Activated CD8-positive, alpha-beta memory T cell treated with anti-CD3 and anti-CD28 coated beads for 1 hour (primary cell): ENCODE results near the gene C1orf232.

Experiments
- DNase-seq, 2 donors: peaks; one replicate each; pipeline ENCODE4 v3.0.0-alpha.2; 2020; ENCODE audit warnings: low read depth in 1 of 2; ENCODE audit errors: extremely low read depth in 1 of 2

C1orf232 gene

DNA sequence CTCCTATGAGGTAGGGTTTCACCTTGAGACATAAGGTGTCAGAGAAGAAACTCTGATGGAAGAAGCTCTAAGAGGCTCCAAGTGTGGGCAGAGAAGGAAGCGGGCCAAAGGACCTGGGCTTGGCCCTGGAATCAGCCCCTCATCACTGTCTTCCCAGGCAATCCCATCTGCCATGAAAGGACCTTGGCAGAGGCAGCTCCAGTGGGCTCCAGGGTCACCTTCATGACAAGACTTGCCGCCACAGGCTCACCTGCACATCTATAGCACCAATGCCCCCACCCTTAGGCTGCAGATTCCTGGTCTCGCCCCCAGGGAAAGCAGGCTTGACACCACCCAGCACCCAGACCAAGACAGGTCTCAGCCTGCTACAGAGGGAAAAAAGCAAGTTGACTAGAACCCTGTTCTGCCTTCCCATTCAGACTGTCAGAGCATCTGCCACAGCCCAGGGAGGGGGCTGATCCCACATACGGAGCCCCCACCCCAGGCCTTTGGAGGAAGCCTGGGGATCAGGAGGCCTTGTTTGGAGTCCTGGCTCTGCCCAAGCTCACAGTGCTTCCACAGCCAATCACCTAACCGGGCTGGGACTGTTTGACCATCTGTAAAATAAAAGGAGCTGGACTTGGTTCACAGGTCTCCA, 10.4 kb downstream of the C1orf232 start:
- DNase-seq = no peak

DNA sequence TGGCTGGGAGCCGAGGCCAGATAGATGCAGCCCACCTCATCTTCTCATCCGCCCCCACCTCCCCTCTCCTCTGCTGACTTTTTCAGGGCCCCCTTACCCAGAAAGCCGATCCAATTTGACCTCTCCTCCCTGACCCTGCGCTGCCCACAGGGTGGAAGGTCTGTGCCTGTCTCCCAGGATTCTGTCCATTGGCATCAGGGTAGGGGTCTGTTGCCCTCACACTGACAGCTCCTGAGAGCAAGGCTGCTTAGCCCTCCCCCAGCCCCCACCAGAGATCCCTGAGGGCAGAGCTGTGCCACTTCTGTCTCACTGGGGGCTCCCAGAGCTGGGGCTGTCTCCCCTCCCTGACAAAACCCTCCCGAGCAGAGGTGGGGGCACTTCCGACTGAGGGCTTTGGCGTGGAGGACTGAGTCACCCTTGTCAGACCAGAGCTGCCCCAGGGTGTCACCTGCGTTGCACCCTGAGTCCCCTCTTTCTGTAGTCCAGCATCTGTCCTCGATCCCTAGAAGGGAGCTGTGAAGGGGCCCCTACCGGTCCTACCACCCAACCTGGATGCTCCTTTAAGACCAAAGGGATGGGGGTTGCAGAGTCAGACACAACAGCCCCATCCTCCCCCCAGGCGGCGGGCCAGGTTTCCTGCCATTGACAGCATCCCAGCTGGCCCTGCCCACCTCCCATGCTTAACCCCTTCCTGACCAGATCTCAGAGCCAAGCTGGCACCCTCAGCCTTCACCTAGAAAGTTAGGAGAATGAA, 12.3 kb downstream of the C1orf232 start:
- no peak for DNase-seq

DNA sequence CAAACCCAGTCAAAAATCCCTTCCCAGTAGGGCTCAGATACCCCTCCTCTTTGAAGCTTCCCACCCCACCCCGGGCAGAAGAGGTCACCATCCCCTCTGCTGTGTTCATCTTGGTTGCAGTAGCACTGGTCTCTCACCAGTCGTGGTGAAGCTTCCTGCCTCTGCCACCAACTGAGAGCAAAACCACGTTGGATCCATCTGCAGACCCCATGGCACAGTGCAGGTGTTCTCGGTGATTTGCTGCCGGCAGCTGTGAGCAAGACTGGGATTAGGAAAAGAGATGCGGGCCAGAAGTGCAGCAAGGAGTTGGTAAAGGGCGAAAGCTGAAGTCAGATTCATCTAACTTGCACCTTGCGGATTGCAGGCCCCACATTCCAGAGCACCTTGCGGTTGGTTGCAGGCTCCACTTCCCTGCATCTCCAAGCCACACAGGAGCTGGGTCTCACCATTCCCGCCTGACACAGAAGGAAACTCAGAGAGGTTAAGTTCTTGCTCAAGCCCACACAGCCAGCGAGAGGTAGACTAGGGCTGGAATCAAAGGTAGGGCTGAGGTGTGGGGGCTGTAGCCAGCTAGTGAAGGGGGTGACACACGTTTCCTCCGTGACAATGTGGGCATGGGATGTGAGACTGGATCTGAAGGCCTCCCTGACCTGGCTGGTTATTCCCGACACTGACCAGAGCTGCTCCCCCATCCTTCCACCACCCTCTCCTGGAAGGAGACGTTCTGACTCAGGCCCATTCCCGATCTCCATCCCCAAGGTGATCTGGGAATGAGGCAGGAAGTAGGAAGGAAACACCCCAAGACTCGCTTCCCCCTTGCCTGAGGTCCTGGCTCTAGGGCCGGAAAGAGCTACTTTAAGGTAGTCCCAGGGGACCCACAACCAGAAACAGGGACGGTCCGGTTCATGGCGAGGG, 13.1 kb downstream of the C1orf232 start:
- DNase-seq = no peak

DNA sequence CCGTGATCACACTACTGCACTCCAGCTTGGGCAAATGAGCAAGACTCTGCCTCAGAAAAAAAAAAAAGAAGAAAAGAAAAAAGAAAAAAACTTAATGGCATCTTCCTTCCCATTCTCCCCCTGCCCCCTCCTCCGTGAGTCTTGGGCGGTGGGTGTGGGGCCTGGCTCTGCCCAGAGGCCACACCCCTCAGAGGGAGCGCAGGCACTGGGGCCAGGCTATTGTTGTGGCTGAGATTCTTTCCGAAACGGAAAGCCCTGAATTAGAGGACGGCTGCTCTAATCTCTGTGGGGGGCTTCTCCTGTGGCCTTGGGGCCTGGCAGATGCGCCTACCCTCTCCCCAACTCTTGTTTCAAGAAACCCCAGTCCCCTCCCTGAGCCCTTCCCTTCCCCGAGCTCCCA, 14.0 kb downstream of the C1orf232 start:
- DNase-seq = no peak

DNA sequence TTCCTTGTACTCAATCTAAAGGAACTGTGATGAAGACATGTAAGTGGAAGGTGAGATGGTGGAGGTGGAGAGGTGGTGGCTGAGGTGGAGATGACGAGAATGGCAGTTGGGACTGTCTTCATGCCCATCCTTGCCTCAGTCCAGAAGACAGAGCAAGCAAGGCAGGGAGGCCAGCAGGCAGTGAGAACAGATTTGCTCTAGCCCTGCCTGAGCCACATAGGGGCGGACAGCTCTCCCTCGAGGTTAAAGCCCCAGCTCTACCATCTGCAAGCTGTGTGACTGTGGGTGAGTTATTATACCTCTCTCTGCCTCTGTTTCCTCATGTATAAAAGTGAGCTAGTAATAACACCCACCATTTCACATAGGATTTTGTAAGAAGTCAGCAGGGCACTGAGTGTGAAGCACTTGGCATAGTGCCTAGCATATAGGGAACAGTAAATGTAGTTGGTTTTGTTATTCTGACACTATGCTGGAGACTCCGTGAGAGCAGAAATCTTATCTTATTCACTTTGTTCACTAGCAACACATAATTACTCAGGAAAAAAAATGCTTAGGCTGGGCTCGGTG, 14.7 kb downstream of the C1orf232 start:
- DNase-seq = no peak

DNA sequence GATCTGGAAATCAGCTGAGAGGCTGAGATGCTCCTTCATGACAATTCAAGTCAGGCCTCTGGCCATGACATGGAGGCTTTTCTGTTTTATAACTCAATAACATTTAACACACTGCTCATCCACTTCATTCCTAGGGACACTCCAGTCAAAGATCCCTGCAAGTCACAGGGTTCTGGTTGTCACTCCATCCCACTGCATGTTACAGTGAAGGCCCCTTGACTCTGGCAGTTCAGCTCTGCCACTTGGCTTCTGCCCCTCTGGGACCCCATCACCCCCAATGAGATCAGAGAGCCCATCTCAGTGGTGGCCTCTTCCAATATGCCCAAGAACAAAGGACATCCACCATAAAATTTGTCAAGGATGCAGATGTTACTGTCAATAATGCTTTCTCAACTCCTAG, 19.9 kb downstream of the C1orf232 start:
- DNase-seq = no peak

DNA sequence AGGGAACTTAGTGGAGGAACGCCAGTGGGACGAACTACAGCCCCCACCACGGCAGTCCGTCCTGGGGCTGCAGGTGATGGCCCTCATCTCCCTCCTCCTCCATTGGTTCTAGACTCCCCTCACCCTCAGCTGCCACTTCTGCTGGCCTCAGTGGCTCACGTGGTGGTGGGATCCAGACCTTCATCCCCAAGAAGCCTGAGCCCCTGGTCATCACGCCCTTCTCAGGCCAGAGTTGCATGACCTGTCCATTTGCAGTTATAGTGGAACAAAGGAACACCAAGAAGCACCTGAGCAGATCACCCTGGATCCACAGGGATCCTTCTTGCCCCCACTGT, 22.8 kb downstream of the C1orf232 start:
- DNase-seq = no peak

DNA sequence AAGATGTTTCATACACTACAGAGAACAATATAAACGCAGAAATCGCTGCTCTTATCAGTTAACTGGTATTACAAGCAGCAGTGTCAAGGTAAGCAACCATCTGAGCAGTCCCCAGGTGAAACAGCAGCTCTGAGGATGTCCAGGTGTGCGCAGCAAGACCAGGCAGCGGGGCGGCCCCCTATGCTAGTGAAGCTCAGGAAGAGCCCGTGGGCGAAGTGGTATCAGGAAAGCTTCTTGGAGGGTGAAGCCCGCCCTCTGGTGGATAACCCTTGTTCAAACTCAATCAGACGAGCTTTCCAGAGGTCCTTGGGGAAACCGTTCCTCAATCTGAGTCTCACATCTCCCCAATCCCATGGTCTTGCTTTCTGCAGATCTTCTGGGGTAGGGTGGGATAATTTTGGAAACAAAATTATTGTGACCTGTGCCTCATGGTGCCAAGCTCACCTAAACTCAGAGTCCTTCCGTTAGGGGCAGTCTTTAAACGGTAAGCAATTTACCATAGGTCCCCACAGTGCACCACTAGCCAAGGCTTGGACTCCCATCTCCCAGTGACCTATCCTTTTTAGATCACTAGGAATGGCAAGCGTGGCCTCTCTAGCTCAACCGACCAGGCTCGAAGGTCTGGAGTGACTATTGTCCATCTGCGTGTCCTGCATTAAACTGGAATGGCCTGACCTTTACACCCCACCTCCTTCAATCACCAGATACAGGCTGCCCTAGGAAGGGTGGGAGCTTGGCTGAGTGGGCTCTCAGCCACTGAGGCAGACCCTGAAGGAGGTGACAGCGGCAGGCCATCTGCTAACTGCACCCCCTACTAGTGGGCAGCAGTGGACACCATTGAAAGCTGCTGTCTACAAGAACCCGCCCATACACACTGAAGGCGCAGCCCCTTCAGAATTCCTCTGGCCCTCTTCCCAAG, 23.5 kb downstream of the C1orf232 start:
- DNase-seq = peak; percentile 58 to 65

DNA sequence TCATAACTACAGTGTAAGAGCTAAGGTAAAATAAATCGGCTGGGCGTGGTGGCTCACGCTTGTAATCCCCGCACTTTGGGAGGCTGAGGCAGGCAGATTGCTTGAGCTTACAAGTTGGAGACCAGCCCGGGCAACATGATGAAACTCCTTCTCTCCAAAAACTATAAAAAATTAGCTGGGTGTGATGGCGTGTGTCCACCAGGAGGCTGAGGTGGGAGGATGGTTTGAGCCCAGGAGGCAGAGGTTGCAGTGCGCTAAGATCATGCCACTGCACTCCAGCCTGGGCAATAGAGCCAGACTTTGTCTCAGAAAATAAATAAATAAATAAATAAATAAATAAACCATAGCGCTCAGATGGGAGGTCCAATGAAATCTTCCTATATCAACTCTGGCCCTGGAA, 26.6 kb downstream of the C1orf232 start:
- DNase-seq = no peak

DNA sequence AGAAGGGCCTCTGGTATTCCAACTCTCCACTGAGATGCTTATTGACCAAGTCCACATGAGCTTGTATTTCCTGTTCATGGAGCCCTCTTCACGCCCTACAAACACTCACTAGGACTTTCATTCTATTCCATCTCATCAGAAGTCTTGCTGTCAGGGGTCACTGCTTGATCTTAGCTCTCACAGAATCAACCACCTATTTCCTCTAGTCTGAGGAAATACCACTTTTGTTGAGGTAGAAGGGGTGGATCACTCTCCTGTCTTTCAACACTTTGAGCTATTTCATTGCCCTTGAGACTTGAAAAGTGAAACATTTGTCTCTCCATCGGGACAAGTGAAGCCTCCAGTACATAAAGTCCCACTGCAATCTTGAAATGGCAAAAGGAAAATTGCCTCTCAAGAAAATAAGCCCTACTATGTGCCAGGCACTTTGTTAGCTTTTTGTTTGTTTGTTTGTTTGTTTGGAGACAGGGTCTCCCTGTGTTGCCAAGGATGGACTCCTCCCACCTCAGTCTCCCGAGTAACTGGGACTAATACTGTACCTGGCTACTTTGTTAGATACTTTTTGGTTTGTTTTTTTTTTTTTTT, 29.7 kb downstream of the C1orf232 start:
- no peak for DNase-seq

DNA sequence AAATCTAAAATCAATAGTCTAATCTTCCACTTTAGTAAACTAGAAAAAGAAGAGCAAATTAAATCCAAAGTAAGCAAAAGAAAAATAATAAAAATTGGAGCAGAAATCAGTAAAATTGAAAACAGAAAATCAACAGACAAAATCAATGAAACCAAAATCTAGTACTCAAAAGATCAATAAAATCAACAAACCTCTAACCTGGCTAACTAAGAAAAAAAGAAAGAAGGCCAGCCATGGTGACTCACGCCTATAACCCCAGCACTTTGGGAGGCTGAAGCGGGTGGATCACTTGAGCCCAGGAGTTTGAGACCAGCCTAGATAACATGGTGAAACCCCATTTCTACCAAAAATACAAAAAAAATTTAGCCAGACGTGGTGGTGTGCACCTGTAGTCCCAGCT, 34.3 kb downstream of the C1orf232 start:
- DNase-seq = no peak

DNA sequence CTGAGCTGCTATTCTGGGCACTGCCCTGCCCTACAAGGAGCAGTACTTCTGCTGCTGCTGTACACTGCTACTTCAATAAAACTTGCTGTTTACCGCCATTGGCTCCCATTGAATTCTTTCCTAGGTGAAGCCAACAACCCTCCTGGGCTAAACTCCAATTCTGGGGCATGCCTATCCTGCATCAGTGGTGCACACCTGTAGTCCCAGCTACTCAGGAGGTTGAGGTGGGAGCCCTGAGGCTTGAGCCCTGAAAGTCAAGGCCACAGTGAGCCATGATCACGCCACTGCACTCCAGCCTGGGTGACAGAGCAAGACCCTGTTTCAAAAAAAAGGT, 36.0 kb downstream of the C1orf232 start:
- no peak for DNase-seq

DNA sequence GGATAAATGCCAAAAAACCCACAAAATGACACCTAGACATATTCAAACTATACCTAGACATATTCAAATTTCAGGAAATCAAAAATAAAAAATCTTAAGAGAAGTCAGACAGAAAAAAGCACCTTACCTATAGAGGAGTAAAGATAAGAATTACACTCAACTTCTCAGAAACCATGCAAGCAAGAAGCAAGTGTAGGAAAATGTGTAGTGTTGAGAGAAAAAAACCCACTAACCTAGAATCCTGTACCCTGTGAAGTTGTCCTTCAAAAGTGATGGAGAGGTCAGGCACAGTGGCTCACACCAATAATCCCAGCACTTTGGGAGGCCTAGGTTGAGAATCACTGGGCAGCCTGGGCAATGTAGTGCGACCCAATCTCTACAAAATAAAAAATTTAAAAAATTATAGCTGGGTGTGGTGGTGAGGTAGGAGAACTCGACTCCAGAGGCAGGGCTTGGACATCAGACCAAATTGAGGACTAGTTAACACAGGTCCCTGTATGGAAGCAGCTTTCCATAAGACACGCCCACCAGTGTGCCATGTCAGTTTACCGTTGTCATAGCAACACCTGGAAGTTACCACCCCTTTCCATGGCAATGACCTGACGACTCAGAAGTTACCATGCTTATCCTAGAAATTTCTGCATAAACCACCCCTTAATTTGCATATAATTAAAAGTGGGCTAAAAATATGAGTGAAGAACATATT, 36.5 kb downstream of the C1orf232 start:
- DNase-seq = no peak

DNA sequence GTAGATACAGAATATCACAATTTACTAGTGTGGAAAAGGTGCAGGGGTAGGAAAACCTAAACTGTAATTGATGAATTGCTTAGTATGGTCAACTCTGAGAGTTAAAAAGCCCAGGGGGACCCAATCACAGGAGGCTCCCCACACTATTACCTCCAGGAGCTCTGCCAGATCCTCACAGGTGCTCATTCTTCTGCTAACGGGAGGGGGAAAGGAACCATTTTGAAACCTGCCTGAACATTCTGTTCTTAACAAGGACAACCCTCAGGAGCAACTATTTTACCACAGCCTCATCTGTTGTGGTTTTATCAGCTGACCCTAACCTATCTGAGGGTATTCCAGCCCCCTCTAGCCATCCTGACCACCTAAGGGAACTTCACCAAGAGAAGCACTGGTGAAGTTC, 38.1 kb downstream of the C1orf232 start:
- DNase-seq = no peak

DNA sequence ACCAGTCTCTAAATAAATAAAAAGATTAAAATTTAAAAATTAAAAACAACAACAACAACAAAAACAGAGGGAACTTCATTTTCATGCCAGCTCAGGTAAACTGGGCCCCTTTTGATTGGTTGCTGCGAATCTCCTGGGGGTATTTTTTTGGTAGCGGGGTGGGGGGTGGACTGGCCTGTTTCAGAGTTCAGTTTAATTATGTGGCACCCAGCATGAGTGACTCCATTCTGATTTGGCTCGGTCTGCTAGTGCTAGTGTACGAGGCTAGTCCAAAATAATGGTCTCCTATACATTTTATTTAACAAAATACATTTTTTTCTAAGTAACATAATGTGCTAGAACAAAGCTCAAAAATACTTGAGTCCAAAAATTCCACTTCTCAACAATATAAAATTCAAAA, 39.0 kb downstream of the C1orf232 start:
- DNase-seq = no peak

DNA sequence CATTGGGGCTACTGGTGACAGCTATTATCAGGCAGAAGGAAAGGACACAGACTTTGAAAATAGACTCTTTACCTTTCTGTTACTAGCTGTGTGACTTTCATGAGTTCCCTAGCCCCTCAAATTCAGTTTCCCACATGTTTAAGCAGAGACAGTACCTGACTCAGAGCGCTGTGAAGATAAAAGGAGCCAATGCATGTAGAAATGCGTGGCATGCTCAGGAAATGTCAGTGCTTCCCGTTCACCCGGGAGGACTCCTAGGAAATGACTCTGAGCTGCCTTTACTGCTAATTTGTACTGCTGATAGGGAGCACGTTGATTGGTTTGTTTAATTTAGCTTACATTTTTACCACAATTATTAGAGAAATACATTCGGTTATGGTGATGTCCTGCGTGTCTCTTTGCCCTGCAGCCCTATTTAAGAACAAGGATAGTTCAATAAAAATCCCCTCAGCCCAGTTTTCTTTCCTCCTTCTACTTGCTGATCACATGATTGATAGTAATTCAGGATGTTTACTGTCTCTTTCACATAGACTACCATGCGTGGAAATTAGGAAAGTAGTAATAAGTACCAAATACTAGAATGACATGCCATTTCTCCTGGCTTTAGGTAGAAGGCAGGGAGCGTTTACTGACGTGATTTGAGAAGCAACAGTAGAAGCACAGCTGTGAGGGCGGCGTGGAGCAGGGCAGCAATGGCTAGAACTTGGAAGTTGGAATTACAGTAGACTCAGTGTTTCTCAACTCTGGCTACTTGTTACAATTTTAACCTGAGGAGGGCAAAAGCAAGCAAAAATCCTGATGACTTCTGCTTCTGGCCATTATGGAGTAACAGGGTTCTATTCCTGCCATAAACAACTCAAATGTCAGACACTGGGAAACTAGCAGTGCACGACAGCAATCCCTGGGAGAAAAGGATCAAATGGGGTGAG, 41.3 kb downstream of the C1orf232 start:
- no peak for DNase-seq

DNA sequence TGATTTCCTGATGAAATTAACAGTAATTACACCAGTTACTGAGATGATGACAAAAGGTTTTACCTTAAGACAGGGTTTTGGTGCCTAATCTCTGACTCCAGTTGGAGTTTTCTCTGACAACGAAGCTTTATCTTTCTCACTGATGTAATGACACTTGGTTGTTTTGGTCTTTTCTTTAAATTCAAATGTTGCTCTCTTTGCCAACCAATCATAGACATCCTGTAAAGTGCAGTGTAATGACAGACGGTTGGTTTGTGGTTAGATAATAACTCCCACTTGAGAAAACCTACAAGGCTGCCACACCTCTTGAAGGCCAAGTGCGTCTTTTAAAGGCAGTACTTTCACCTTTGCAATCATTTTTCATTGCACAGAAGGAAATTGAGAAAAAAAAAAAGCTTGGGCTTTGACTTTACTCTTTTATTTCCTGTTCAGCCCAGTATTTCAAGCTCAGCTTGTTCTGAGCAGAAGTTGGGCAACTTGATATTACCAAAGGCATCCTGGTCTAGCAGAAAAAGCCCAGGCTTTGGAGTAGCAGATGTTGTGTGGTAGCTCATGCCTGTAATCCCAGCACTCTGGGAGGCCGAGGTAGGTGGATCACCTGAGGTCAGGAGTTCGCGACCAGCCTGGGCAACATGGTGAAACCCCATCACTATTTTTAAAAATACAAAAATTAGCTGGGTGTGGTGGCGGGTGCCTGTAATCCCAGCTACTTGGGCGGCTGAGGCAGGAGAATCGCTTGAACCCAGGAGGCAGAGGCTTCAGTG, 42.3 kb downstream of the C1orf232 start:
- DNase-seq = peak; percentile 12 to 17

DNA sequence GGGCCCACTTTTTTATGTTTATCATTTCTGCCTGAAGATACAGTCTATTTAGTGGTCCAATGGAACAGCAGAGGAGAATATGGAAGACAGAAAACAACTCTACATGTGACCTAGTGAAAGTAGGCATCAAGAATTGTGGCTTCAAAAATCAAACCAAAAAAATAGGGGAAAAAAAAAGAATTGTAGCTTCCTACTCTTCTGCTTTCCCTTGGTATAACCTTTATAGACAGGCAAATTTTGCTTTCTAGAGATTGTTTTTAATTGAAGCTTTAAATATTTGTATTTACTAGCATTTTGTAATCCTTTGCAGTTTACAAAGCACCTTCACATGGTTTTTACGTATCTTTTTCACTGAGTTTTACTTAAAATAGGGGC, 42.8 kb downstream of the C1orf232 start:
- no peak for DNase-seq
